HG02759 (cell line): ENCODE results near the gene ZNF319.
A peak's percentile ranks its signal among the peaks of the same experiment; 100 is the strongest.
"Not testable (repeated sequence)": the region's sequence is repeated elsewhere in the genome, so short reads cannot be mapped to it uniquely, and the experiment has no call there.

Experiments used
- ATAC-seq: cut with Tn5 transposase; IDR thresholded peaks from one replicate; pipeline ENCODE4 v1.9.1; 2021; ENCODE audit warnings: mild to moderate bottlenecking, moderate library complexity; ENCODE audit not compliant: unreplicated experiment

Gene ZNF319

GRCh38 chr16:58022601-58023371 lies 22.3 kb upstream of the ZNF319 start:
- no peak for ATAC-seq

GRCh38 chr16:58021661-58022551 lies 21.4 kb upstream of the ZNF319 start:
- ATAC-seq = no peak

- ATAC-seq = peak; percentile 41
Measured at GRCh38 chr16:58020628-58021521, 20.4 kb upstream of the ZNF319 start.

DNA sequence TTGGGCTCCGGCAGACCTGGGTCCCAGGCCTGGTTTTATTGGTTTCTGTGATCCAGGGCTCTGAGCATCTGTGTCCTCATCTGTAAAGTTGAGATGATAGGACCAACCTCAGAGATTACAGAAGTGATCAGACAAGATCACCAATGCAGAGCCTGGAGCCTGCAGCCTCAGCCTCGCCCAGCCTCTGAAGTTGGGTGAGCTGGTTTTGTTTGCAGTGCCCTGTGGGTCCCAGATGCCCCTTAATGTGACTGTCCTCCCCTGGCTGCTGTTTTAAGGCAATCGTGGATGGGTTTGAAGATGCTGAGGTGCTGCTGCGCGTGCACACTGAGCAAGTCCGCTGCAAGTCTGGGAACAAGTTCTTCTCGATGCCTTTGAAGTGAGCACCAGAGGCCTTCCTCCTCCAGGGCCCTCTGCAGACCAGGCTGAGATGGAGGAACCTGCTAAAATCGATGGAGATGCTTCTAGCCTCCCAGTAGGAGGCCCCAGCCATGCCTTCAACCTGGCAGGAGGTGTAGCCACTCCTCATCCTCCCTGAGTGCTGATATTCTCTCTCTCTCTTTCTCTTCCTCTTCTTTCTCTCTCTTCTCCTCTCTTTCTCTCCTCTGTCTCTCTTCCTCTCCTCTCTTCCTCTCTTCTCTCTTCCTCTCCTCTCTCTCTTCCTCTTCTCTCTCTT lies 19.5 kb upstream of the ZNF319 start:
- ATAC-seq = no peak

DNA sequence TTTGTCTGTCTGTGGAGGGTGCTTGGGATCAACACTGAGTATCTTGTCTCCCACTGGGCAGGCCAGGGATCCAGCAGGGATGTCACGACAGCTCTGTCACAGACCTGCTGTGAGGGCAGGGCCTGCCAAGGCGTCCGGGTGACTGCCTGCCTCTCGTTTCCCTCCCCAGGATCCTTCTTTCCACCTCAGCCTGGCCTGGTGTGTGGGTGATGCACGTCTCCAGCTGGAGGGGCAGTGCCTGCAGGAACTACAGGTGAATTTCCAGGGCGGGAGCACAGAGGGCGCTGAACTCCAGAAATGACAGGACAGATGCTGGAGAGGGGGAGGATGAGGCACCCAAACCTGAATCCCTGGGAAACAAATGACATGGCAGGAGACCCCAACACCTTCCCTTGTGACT lies 18.3 kb upstream of the ZNF319 start:
- ATAC-seq = no peak

DNA sequence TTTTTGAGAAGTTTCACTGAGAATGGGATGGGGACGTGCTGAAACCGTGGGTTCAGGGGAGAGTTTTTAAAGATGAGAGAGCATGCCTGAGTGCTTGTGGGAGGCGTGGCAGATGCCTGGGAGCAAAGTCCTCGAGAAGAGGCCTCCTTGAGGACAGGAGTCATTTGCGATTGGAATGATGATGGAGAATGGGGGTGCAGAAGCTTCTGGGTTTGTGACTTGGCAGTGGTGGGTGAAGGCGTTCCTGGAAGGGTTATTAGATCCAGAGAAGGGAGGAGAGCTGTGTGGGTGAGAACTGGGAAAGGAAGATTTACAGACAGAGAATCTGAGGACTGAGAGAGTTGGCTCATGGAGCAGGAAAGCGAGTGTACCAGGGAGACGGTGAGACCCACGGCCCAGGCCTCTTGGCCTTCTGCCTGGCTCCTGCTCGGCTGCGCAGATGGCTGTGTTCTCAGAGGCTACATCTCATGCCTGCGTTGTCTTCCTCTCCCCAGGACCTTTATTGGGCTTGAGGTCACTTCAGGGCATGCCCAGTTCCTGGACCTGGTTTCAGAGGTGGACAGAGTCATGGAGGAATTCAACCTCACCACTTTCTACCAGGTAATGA lies 16.5 kb upstream of the ZNF319 start:
- ATAC-seq = no peak

- ATAC-seq = no peak
Measured at GRCh38 chr16:58013201-58013956, 12.9 kb upstream of the ZNF319 start.

GRCh38 chr16:58012481-58012880 lies 12.0 kb upstream of the ZNF319 start:
- no peak for ATAC-seq

DNA sequence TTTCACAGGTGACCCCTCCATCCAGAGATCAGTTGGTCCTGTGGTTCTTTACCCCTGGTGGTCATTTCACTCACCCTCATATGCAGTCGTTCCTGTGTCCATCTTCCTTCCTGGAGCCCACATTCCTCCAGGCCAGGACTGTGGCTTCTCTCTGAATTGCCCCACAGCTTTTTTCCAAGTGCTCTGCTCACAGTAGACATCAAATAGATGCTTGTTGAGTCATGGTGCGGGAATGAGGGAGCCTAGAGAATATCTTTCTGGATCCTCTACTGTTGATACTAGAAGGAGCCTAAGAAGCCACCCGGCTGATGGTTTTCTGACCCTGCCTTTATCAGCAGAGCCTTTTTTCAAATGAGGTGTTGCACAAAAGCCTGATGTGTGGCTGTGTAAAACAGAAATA lies 11.2 kb upstream of the ZNF319 start:
- ATAC-seq = no peak

DNA sequence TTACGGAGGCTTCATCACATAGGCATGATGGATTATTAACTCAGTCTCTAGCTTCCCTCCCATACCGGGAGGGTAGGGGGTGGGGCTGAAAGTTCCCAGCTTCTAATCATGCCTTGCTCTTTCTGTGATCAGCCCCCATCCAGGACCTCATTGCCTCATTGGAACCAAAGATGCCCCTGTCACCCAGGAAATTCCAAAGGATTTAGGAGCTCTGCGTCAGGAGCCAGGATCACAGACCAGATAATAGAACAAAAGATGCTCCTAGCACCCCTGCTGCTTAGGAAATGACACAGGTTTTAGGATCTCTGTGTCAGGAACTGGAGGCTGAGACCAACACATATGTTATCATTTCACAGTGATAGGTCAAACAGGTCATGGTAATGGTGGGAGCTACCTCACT lies 10.4 kb upstream of the ZNF319 start:
- no peak for ATAC-seq

DNA sequence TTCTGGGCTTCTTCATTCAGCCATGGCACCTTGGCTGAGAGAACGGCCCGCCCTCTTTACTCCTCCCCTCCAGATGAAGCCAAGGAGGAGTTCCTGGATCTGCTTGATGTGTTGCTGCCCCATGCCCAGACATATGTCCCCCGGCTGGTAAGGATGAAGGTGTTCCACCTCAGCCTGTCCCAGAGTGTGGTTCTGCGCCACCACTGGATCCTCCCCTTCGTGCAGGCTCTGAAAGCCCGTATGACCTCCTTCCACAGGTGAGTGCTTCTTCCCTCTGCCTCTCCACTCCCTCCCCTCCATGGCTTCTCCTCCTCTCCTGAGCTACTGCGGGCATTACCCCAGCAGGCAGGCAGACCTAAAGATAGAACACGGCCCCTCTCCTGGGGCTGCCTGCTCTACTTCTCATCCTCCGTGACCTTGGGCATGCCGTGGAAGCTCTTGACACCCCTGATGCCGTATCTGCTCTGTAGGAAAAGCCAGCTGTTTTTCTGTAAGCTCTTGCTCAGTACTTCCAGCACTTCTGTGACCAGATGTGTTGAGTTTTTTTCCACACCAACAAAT lies 9.5 kb upstream of the ZNF319 start:
- ATAC-seq = no peak

DNA sequence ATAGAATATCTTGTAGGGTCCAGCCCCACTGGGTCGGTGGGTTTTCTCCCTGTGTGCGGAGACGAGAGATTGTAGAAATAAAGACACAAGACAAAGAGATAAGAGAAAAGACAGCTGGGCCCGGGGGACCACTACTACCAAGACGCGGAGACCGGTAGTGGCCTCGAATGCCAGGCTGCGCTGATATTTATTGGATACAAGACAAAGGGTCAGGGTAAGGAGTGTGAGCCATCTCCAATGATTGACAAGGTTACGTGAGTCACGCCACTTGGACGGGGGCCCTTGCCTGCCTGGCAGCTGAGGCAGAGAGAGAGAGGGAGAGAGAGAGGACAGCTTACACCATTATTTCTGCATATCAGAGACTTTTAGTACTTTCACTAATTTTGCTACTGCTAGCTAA lies 4.3 kb upstream of the ZNF319 start:
- ATAC-seq = not testable (repeated sequence)

GRCh38 chr16:58002936-58003335 lies 2.5 kb upstream of the ZNF319 start:
- ATAC-seq = no peak

- ATAC-seq = no peak
Measured at GRCh38 chr16:58002416-58002800, 1.9 kb upstream of the ZNF319 start.

DNA sequence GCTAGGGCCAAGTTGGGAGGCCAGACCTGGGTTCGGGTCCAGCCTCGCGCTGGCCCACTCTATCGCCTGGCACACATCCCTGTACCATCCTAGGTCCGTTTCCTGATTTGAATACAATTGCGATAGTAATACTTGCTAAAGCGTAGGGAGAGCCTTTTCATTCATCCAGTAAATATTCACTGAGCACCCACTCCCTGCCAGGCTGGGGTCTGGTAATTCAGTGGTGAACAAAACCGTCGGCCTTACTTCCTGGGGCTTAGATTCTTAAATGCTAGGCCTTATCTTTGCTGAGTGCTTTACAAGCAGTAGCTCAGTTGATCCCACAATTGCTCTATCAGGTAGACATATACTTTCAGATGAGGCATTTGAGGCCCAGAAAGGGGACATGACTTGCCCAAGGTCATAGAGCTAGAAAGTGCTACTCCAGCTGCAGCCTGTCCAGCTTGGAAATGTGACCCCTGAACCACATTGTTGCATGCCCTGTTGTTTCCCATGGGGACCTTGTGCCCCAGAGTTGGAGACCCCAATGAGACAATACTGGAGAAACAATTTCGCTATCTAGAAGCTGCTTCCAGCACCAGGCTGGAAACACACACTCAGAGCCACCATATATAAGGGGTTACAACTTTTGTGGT lies 1.4 kb upstream of the ZNF319 start:
- no peak for ATAC-seq

DNA sequence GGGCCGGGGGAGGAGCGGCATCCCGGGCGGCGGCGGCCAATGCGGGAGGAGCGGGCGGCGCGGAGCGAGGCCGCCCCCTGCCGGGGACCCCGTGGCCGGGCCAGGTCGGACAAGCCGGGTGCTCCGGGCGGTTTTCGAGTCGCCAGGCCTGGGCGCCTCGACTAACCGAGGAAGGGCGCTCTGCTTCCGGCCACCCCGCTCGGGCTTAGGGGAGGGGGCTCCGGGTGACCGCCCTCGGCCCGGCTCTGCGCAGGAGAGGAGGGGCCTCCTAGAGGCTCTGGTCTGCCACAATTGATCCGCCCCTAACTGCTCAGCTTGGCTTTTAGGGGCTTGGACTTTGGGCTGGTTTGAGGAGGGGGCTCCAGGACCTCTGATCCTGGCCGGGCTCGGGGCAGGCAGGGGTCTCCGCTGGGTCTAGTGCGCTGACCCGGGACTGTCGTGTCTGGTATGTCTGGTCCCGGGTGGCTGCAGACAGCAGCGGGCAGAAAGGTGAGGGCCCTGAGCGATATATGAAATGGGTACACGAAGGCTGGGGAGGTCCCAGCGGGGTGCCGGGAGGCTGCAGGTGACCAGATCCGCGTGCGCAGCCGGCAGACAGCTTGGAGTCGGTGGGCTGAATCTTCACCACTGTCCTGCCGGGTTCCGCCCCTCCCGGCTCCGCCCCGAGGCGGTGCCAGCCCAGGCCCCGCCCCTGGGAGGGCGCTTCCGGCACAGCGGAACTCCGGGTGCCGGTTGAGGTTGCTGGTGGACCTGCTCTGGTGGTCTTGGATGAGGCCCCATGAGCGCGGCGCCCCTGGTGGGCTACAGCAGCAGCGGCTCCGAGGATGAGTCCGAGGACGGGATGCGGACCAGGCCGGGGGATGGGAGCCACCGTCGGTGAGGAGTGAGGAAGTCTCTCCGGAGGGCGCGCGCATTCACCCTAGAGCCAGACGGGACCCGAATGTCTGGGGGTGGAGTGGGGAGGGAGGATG lies 519 bp upstream of the ZNF319 start, which contains the start of gene USB1:
TSS of gene USB1 (plus strand) at position 702 of the 971 bp plus-strand sequence. CDS start at position 779, 77 bp downstream.
- peak; percentile 83 for ATAC-seq

DNA sequence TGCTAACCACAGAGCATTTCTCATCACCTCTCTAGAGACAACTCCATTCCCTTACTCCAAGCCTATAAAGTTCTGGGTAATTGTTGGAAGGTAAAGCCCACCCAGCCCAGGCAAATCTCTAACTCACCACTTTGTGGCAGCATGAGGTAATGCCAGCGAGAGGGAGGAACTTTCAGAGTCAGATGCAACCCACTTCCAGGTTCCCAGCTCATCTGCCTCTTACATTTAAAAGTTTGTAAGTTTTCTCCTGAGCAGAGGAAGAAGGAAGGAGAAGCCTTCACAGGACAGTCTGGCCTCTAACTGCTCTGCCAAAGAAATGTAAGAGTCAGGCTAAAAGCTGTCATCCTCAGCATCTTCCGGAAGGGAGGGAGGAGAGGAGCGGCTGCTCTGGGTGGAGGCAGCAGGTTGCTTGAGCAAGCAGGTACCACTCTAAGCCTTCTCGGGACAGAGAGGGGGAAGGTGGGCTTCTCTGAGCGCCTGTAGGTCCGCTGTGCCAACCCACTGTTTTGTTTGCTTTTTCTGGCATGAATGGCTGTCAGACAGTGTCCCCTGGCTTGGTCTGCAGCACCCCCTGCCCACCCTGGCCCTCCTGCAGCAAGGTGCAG lies 1.0 kb downstream of the ZNF319 start:
- no peak for ATAC-seq
